GM19099 (cell line): Measurements from ENCODE around the gene CELSR1.

Experiments
- POLR2A ChIP-seq: IDR thresholded peaks from 3 replicates; pipeline ENCODE4 v1.6.1; 2011; ENCODE audit warnings: low read depth; ENCODE audit not compliant: insufficient read length; ENCODE audit errors: extremely low read depth

CELSR1 gene

DNA sequence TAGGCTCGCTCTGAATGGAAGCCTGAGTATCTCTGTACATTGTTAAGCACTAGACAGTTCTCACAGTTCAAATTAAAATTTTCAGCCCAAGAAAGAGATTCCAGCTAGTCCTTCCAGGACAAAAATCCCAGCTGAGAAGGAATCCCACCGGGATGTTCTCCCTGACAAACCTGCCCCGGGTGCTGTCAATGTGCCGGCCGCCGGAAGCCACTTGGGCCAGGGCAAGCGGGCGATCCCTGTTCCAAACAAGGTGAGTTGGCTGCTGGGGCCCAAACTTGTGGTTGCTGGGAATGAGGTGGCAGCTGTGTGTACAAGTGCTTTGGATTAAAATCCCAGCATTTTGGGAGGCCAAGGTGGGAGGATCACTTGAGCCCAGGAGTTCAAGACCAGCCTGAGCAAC is 225.4 kb downstream of the CELSR1 start:
- TF ChIP-seq POLR2A = no peak
